ENCODE measurements around the gene RABGAP1L.

Gene RABGAP1L

DNA sequence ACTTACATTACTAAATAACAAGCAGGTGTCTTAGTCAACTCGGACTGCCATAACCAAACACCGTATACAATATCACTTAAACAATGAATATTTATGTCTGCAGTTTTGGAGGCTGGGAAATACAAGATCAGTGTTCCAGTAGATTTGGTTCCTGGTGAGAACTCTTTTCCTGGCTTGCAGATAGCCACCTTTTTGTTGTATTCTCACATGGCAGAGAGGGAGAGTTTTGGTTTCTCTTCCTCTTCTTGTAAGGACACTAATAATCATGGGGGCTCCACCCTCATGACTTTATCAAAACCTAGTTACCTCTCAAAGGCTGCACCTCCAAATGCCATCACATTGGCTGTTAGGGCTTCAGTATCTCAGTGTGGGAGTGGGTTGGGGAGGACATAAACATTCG lies 757.5 kb downstream of the RABGAP1L start:
- no peak overlapping the region for H2BK15ac ChIP-seq (ENCODE audit: low read length)
- H2BK120ac ChIP-seq (ENCODE audit: low read depth, low read length) = no peak overlapping the region
- H3K4me3 ChIP-seq (ENCODE audit: low read length in 2 of 2) = no peak overlapping the region
- no peak overlapping the region for H3K4me2 ChIP-seq (ENCODE audit: insufficient read depth, low read length, poor library complexity, severe bottlenecking)
- no peaks in the 10 kb centered on the region for H3K27me3 ChIP-seq (ENCODE audit: control insufficient read depth in 3 of 3, insufficient read depth in 3 of 3, low read depth in 1 of 3, low read length in 3 of 3)
- no peak for DNase-seq (ENCODE audit: low spot score)
- no peaks in the 10 kb centered on the region for H3K9me3 ChIP-seq (replicated peaks in 1 of 2; ENCODE audit: control insufficient read depth in 2 of 2, insufficient read depth in 1 of 2, low read depth in 1 of 2, low read length in 2 of 2)
- H2AK5ac ChIP-seq (ENCODE audit: low read depth, low read length) = no peak overlapping the region
- no peaks in the 10 kb centered on the region for H3K79me1 ChIP-seq (ENCODE audit: low read depth, low read length)
- no CpG with 5 or more reads among the region's 3 CpGs for WGBS, 2 donors (ENCODE audit: extremely low coverage in 2 of 2, insufficient read length in 2 of 2, insufficient replicate concordance in 1 of 2)
- no peak overlapping the region for H2BK5ac ChIP-seq (ENCODE audit: low read length)
- no peak overlapping the region for H3K23ac ChIP-seq (ENCODE audit: low read depth, low read length, poor library complexity)
- H2AFZ ChIP-seq (ENCODE audit: low read length) = no peak overlapping the region
- H3K36me3 ChIP-seq (replicated peaks in 1 of 2; ENCODE audit: control insufficient read depth in 2 of 2, insufficient read depth in 2 of 2, low read length in 2 of 2) = no peaks in the 10 kb centered on the region
- H3K9ac ChIP-seq (ENCODE audit: low read depth, low read length, poor library complexity) = no peak overlapping the region
- H4K91ac ChIP-seq (ENCODE audit: low read depth, low read length, poor library complexity) = no peak overlapping the region
- H3K27ac ChIP-seq (replicated peaks; ENCODE audit: low read length) = no peak overlapping the region
- H4K8ac ChIP-seq (ENCODE audit: low read depth, low read length) = no peak overlapping the region
- no peak overlapping the region for H3K18ac ChIP-seq (ENCODE audit: low read length)
- H3K14ac ChIP-seq (ENCODE audit: low read length) = no peak overlapping the region
- H3K4ac ChIP-seq (ENCODE audit: low read length) = no peak overlapping the region
- no peak overlapping the region for H2BK12ac ChIP-seq (ENCODE audit: low read length)
- no peaks in the 10 kb centered on the region for H3K4me1 ChIP-seq (ENCODE audit: control insufficient read depth in 2 of 2, insufficient read depth in 1 of 2, low read depth in 1 of 2, low read length in 2 of 2)

DNA sequence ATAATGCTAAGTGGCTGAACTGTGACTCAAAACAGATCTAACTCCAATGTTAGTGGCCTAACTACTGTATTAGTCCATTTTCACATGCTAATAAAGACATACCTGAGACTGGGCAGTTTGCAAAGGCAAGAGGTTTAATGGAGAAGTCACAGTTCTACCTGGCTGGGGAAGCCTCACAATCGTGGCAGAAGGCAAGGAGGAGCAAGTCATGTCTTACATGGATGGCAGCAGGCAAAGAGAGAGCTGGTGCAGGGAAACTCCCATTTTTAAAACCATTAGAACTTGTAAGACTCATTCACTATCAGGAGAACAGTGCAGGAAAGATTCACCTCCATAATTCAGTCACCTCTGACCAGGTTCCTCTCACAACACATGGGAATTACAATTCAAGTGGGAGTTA lies 760.8 kb downstream of the RABGAP1L start:
- H2BK15ac ChIP-seq (ENCODE audit: low read length) = no peak overlapping the region
- no peak overlapping the region for H2AFZ ChIP-seq (ENCODE audit: low read length)
- H3K14ac ChIP-seq (ENCODE audit: low read length) = no peak overlapping the region
- no peaks in the 10 kb centered on the region for H3K36me3 ChIP-seq (replicated peaks in 1 of 2; ENCODE audit: control insufficient read depth in 2 of 2, insufficient read depth in 2 of 2, low read length in 2 of 2)
- no peaks in the 10 kb centered on the region for H3K9me3 ChIP-seq (replicated peaks in 1 of 2; ENCODE audit: control insufficient read depth in 2 of 2, insufficient read depth in 1 of 2, low read depth in 1 of 2, low read length in 2 of 2)
- no peaks in the 10 kb centered on the region for H3K79me1 ChIP-seq (ENCODE audit: low read depth, low read length)
- no peak overlapping the region for H3K4me3 ChIP-seq (ENCODE audit: low read length in 2 of 2)
- no peaks in the 10 kb centered on the region for H3K4me1 ChIP-seq (ENCODE audit: control insufficient read depth in 2 of 2, insufficient read depth in 1 of 2, low read depth in 1 of 2, low read length in 2 of 2)
- H4K91ac ChIP-seq (ENCODE audit: low read depth, low read length, poor library complexity) = no peak overlapping the region
- H3K27ac ChIP-seq (replicated peaks; ENCODE audit: low read length) = no peak overlapping the region
- no peak for DNase-seq (ENCODE audit: low spot score)
- no peak overlapping the region for H3K9ac ChIP-seq (ENCODE audit: low read depth, low read length, poor library complexity)
- no peak overlapping the region for H2AK5ac ChIP-seq (ENCODE audit: low read depth, low read length)
- no peaks in the 10 kb centered on the region for H3K27me3 ChIP-seq (ENCODE audit: control insufficient read depth in 3 of 3, insufficient read depth in 3 of 3, low read depth in 1 of 3, low read length in 3 of 3)
- no peak overlapping the region for H2BK5ac ChIP-seq (ENCODE audit: low read length)
- H3K4me2 ChIP-seq (ENCODE audit: insufficient read depth, low read length, poor library complexity, severe bottlenecking) = no peak overlapping the region
- no peak overlapping the region for H2BK120ac ChIP-seq (ENCODE audit: low read depth, low read length)
- no peak overlapping the region for H3K4ac ChIP-seq (ENCODE audit: low read length)
- H3K23ac ChIP-seq (ENCODE audit: low read depth, low read length, poor library complexity) = no peak overlapping the region
- H2BK12ac ChIP-seq (ENCODE audit: low read length) = no peak overlapping the region
- no peak overlapping the region for H4K8ac ChIP-seq (ENCODE audit: low read depth, low read length)
- no peak overlapping the region for H3K18ac ChIP-seq (ENCODE audit: low read length)
- no CpG with 5 or more reads among the region's 1 CpG for WGBS, 2 donors (ENCODE audit: extremely low coverage in 2 of 2, insufficient read length in 2 of 2, insufficient replicate concordance in 1 of 2)

DNA sequence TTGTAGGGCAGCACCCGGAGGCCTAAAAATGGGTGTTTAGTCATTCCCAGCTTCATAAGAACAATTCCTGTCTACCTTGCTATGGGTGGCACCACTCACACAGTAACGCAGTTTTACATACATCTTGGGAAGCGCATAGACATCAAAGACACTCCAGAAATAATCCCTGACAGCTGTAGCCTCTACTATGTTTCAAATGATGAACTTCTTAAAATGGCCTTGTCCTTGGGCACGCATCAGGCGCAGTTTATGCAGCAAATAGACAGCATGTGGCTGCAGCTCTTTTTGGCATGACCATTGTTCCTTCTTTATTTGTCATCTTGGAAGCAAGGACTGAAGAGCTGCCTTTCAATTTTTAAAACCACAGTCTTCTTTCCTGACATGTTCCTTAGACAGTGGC lies 762.8 kb downstream of the RABGAP1L start:
- Histone ChIP-seq H4K8ac (ENCODE audit: low read depth, low read length) (no peak overlapping the region), H3K27me3 (ENCODE audit: control insufficient read depth in 3 of 3, insufficient read depth in 3 of 3, low read depth in 1 of 3, low read length in 3 of 3) (no peaks in the 10 kb centered on the region), H3K9ac (ENCODE audit: low read depth, low read length, poor library complexity) (no peak overlapping the region), H3K4ac (ENCODE audit: low read length) (no peak overlapping the region), H2AFZ (ENCODE audit: low read length) (no peak overlapping the region), H3K79me1 (ENCODE audit: low read depth, low read length) (no peaks in the 10 kb centered on the region), H3K18ac (ENCODE audit: low read length) (no peak overlapping the region), H2BK5ac (ENCODE audit: low read length) (no peak overlapping the region), H3K9me3 (replicated peaks in 1 of 2; ENCODE audit: control insufficient read depth in 2 of 2, insufficient read depth in 1 of 2, low read depth in 1 of 2, low read length in 2 of 2) (no peaks in the 10 kb centered on the region), H3K36me3 (replicated peaks in 1 of 2; ENCODE audit: control insufficient read depth in 2 of 2, insufficient read depth in 2 of 2, low read length in 2 of 2) (no peaks in the 10 kb centered on the region), H3K4me3 (ENCODE audit: low read length in 2 of 2) (no peak overlapping the region), H2AK5ac (ENCODE audit: low read depth, low read length) (no peak overlapping the region), H3K23ac (ENCODE audit: low read depth, low read length, poor library complexity) (no peak overlapping the region), H3K27ac (replicated peaks; ENCODE audit: low read length) (no peak overlapping the region), H3K4me1 (ENCODE audit: control insufficient read depth in 2 of 2, insufficient read depth in 1 of 2, low read depth in 1 of 2, low read length in 2 of 2) (no peaks in the 10 kb centered on the region), H2BK15ac (ENCODE audit: low read length) (no peak overlapping the region), H2BK120ac (ENCODE audit: low read depth, low read length) (no peak overlapping the region), H2BK12ac (ENCODE audit: low read length) (no peak overlapping the region), H4K91ac (ENCODE audit: low read depth, low read length, poor library complexity) (no peak overlapping the region), H3K14ac (ENCODE audit: low read length) (no peak overlapping the region), H3K4me2 (ENCODE audit: insufficient read depth, low read length, poor library complexity, severe bottlenecking) (no peak overlapping the region)
- WGBS, 2 donors (ENCODE audit: extremely low coverage in 2 of 2, insufficient read length in 2 of 2, insufficient replicate concordance in 1 of 2) = no CpG with 5 or more reads among the region's 5 CpGs
- no peak for DNase-seq (ENCODE audit: low spot score)

DNA sequence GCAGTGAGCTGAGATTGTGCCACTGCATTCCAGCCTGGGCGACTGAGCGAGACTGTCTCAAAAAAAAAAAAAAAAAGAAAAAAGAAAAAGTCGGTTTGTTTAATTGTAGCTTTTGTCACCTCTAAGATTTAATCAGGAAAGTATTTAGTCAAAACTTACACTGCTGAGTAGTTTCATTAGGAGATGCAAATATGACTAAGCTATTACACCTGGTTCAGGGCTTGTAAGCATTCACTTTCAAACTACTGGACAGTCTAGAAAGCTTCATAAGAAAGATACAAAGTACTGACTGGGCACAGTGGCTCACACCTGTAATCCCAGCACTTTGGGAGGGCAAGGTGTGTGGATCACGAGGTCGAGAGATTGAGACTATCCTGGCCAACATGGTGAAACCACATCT lies 764.5 kb downstream of the RABGAP1L start:
- WGBS, 2 donors (ENCODE audit: extremely low coverage in 2 of 2, insufficient read length in 2 of 2, insufficient replicate concordance in 1 of 2) = no CpG with 5 or more reads among the region's 5 CpGs

More for the DNA sequence above, 764.5 kb downstream of the RABGAP1L start:
- H3K4ac ChIP-seq (ENCODE audit: low read length) = no peak overlapping the region
- H3K14ac ChIP-seq (ENCODE audit: low read length) = no peak overlapping the region
- no peaks in the 10 kb centered on the region for H3K9me3 ChIP-seq (replicated peaks in 1 of 2; ENCODE audit: control insufficient read depth in 2 of 2, insufficient read depth in 1 of 2, low read depth in 1 of 2, low read length in 2 of 2)
- H3K79me1 ChIP-seq (ENCODE audit: low read depth, low read length) = no peaks in the 10 kb centered on the region
- peaks cover 0 to 3% of the 10 kb centered on the region in 2 donors for H3K4me1 ChIP-seq (ENCODE audit: control insufficient read depth in 2 of 2, insufficient read depth in 1 of 2, low read depth in 1 of 2, low read length in 2 of 2)
- no peaks in the 10 kb centered on the region for H3K27me3 ChIP-seq (ENCODE audit: control insufficient read depth in 3 of 3, insufficient read depth in 3 of 3, low read depth in 1 of 3, low read length in 3 of 3)
- H3K36me3 ChIP-seq (replicated peaks in 1 of 2; ENCODE audit: control insufficient read depth in 2 of 2, insufficient read depth in 2 of 2, low read length in 2 of 2) = no peaks in the 10 kb centered on the region
- H2AFZ ChIP-seq (ENCODE audit: low read length) = no peak overlapping the region
- H3K9ac ChIP-seq (ENCODE audit: low read depth, low read length, poor library complexity) = no peak overlapping the region
- no peak overlapping the region for H2BK120ac ChIP-seq (ENCODE audit: low read depth, low read length)
- no peak overlapping the region for H3K18ac ChIP-seq (ENCODE audit: low read length)
- H2BK12ac ChIP-seq (ENCODE audit: low read length) = no peak overlapping the region
- no peak overlapping the region for H2BK5ac ChIP-seq (ENCODE audit: low read length)
- H3K27ac ChIP-seq (replicated peaks; ENCODE audit: low read length) = no peak overlapping the region
- no peak overlapping the region for H2BK15ac ChIP-seq (ENCODE audit: low read length)
- no peak for DNase-seq (ENCODE audit: low spot score)
- H4K91ac ChIP-seq (ENCODE audit: low read depth, low read length, poor library complexity) = no peak overlapping the region
- no peak overlapping the region for H3K4me3 ChIP-seq (ENCODE audit: low read length in 2 of 2)
- no peak overlapping the region for H2AK5ac ChIP-seq (ENCODE audit: low read depth, low read length)
- no peak overlapping the region for H3K4me2 ChIP-seq (ENCODE audit: insufficient read depth, low read length, poor library complexity, severe bottlenecking)
- no peak overlapping the region for H4K8ac ChIP-seq (ENCODE audit: low read depth, low read length)
- no peak overlapping the region for H3K23ac ChIP-seq (ENCODE audit: low read depth, low read length, poor library complexity)

All from neuronal stem cell (in vitro differentiated cells).